ENCODE measurements around the gene ACBD3. TPM values are rescaled to one million over a fixed set of nuclear protein-coding genes. Genes with fewer than 3 reads are reported as not detected.

ACBD3 gene
- polyA plus RNA-seq, 1 of the 3 experiments (the other 2 are of a cell fraction): 17.8 TPM

DNA sequence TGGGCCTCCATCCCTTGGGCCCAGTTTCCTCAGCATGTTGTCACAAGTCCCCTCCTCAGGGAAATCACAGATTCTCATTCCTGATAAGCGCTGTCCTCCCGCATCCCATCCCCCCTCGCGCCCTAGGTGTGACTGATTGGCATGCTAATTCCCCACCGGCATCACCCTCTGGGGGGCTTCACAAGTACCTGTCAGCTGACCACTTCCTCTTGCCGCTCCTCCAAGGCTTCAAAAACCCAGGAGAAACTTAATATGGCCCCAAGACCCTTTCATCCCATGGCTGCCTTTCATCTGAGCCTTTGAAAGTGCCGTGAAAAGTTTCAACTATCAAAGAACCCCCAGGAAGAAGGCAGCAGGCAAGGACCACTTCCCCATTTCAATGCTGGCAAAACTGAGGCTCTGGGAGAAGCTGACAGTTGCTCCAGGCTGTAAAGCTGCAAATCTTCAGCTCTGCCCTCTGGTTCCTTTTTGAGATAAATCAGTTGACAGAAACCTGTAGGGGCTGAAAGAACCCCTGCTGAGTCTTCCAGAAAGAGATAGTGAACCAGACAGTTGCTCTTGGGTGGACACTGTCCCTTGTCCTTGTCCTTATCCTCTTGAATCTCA lies 24.1 kb upstream of the ACBD3 start:
- Histone ChIP-seq H3F3A (replicated peaks; ENCODE audit: insufficient read depth) (no peaks in the 10 kb centered on the region), H4K20me1 (ENCODE audit: insufficient read depth) (no peaks in the 10 kb centered on the region), H3K79me2 (ENCODE audit: insufficient read depth) (no peaks in the 10 kb centered on the region), H2AFZ (ENCODE audit: low read depth) (no peak overlapping the region), H3K4me1 (ENCODE audit: control insufficient read depth in 1 of 2, insufficient read depth in 2 of 2, low read depth in 1 of 2, low read length in 1 of 2) (no peaks in the 10 kb centered on the region; a peak in 1 of 4 replicates), H3K27me3 (ENCODE audit: insufficient read depth) (no peaks in the 10 kb centered on the region), H3K9me3 (no peaks in the 10 kb centered on the region), H3K27ac (ENCODE audit: low read depth in 2 of 2, low read length in 1 of 2) (no peak overlapping the region), H3K36me3 (replicated peaks in 1 of 2; ENCODE audit: control insufficient read depth in 1 of 2, insufficient read depth in 2 of 2, low read length in 1 of 2) (no peaks in the 10 kb centered on the region), H3K9ac (no peak overlapping the region), H3K4me2 (no peak overlapping the region), H3K9me2 (no peaks in the 10 kb centered on the region), H3K4me3 (ENCODE audit: low read depth in 2 of 2, low read length in 1 of 2) (no peak overlapping the region)
- 89% methylated on average over 7 of the region's 7 CpGs for WGBS (ENCODE audit: low lambda C conversion rate)
- ChIA-PET CTCF (interaction anchor here (1.0 to 2.4 kb wide), 3 partner anchors 14 to 146 kb away, joined by 4 to 14 read pairs (median 4); no protein-coding TSS in a partner anchor), POLR2A (no interaction called here)
- TF ChIP-seq RCOR1 (IDR thresholded peaks at IDR 0.05; ENCODE audit: low read length) (no peak), NRF1 (IDR thresholded peaks at IDR 0.05; ENCODE audit: low read depth, low read length) (no peak), FOSL2 (IDR thresholded peaks at IDR 0.05; ENCODE audit: borderline replicate concordance, low read depth) (no peak), TEAD4 (IDR thresholded peaks at IDR 0.05; ENCODE audit: borderline replicate concordance, insufficient read depth) (no peak), POLR2AphosphoS5 (IDR thresholded peaks at IDR 0.05; ENCODE audit: low read depth, low read length) (no peak), YY1 (IDR thresholded peaks at IDR 0.05; ENCODE audit: low read depth) (no peak), RAD21 (IDR thresholded peaks at IDR 0.05; ENCODE audit: low read length) (no peak), GABPA (IDR thresholded peaks at IDR 0.05; ENCODE audit: low read depth) (no peak), TAF1 (IDR thresholded peaks at IDR 0.05; ENCODE audit: borderline replicate concordance, low read depth, low read length) (no peak)
- TF ChIP-seq, protein P1, sequence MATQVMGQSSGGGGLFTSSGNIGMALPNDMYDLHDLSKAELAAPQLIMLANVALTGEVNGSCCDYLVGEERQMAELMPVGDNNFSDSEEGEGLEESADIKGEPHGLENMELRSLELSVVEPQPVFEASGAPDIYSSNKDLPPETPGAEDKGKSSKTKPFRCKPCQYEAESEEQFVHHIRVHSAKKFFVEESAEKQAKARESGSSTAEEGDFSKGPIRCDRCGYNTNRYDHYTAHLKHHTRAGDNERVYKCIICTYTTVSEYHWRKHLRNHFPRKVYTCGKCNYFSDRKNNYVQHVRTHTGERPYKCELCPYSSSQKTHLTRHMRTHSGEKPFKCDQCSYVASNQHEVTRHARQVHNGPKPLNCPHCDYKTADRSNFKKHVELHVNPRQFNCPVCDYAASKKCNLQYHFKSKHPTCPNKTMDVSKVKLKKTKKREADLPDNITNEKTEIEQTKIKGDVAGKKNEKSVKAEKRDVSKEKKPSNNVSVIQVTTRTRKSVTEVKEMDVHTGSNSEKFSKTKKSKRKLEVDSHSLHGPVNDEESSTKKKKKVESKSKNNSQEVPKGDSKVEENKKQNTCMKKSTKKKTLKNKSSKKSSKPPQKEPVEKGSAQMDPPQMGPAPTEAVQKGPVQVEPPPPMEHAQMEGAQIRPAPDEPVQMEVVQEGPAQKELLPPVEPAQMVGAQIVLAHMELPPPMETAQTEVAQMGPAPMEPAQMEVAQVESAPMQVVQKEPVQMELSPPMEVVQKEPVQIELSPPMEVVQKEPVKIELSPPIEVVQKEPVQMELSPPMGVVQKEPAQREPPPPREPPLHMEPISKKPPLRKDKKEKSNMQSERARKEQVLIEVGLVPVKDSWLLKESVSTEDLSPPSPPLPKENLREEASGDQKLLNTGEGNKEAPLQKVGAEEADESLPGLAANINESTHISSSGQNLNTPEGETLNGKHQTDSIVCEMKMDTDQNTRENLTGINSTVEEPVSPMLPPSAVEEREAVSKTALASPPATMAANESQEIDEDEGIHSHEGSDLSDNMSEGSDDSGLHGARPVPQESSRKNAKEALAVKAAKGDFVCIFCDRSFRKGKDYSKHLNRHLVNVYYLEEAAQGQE (IDR thresholded peaks at IDR 0.05; ENCODE audit: low read depth, low read length): no peak
- TF ChIP-seq, protein P2, sequence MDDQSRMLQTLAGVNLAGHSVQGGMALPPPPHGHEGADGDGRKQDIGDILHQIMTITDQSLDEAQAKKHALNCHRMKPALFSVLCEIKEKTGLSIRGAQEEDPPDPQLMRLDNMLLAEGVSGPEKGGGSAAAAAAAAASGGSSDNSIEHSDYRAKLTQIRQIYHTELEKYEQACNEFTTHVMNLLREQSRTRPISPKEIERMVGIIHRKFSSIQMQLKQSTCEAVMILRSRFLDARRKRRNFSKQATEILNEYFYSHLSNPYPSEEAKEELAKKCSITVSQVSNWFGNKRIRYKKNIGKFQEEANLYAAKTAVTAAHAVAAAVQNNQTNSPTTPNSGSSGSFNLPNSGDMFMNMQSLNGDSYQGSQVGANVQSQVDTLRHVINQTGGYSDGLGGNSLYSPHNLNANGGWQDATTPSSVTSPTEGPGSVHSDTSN (IDR thresholded peaks at IDR 0.05): no peak
- TF ChIP-seq, protein P3, sequence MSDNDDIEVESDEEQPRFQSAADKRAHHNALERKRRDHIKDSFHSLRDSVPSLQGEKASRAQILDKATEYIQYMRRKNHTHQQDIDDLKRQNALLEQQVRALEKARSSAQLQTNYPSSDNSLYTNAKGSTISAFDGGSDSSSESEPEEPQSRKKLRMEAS (IDR thresholded peaks at IDR 0.05; ENCODE audit: low read depth): no peak
- DNase-seq: no peak
